Aorta (tissue), 4 donors: ENCODE results near the gene ITGBL1. TPM values are rescaled to one million over a fixed set of nuclear protein-coding genes. Genes with fewer than 3 reads are reported as not detected.

Experiments
- polyA plus RNA-seq, 2 donors: library from polyadenylated mRNA; stranded (reverse); fragments of 200-250 nt; gene quantifications; one replicate each; pipeline ENCODE4 v1.2.3, GENCODE V29; 2013
- total RNA-seq, 2 donors: library from RNA; stranded (reverse); fragmentation: NEBNext Ultra II Directional; extraction: Animal tissue kit (Norgen Biotek cat#: 25700); gene quantifications; one replicate each; pipeline ENCODE4 v1.2.1, GENCODE V29; 2021
- donor health status: healthy with polysubstance abuse.
- donor health status: Bipolar disorder and iron deficiency.
- donor health status: DM: no; HTN: no; CAD: no.
- donor health status: DM: yes; HTN: yes; CAD: no.

The ITGBL1 gene
- total and polyA plus RNA-seq, 4 donors = 110 to 144 (median 121) TPM

Other genes with a start within 250 kb of the ITGBL1 start
- gene NALCN, start 36.2 kb upstream of the ITGBL1 start, total RNA-seq = 10 to 100 TPM; 11.3 to 16.2 TPM
- gene NALCN, start 36.2 kb upstream of the ITGBL1 start, polyA plus RNA-seq = 1 to 10 TPM; 2.4 to 5.1 TPM